ENCODE data around the gene PPIP5K1. TPM values are rescaled to one million over a fixed set of nuclear protein-coding genes. Genes with fewer than 3 reads are reported as not detected.
A peak's percentile ranks its signal among the peaks of the same experiment; 100 is the strongest.
"Not testable (repeated sequence)": the region's sequence is repeated elsewhere in the genome, so short reads cannot be mapped to it uniquely, and the experiment has no call there.

PPIP5K1 gene
- total RNA-seq = 31.6 TPM
- long read RNA-seq, partial matches to known transcripts = 5 of 7 reads
- long read RNA-seq, other reads (novel, unspliced or antisense) = 2 of 7 reads

GRCh38 chr15:43589778-43590466 lies at the start of gene PPIP5K1:
Gene PPIP5K1 (minus strand): TSS chr15:43590208. CDS start chr15:43584504, 5,704 bp downstream.
- DNase-seq; intact Hi-C loops (cut with DNase I); H3K27ac ChIP-seq; H3K27me3 ChIP-seq (ENCODE audit: low read depth); H3K4me3 ChIP-seq; H3K4me1 ChIP-seq; H3K36me3 ChIP-seq; H3K9me3 ChIP-seq: not testable (repeated sequence)
- peak; percentile 98 to 99 for ATAC-seq

GRCh38 chr15:43638464-43639204 lies 48.6 kb upstream of the PPIP5K1 start:
- H3K36me3 ChIP-seq; H3K27ac ChIP-seq; H3K27me3 ChIP-seq (ENCODE audit: low read depth); H3K4me1 ChIP-seq; ATAC-seq; H3K9me3 ChIP-seq; DNase-seq; H3K4me3 ChIP-seq; intact Hi-C loops (cut with DNase I): not testable (repeated sequence)

- H3K27me3 ChIP-seq (ENCODE audit: low read depth); intact Hi-C loops (cut with DNase I); DNase-seq; H3K4me1 ChIP-seq; H3K36me3 ChIP-seq; H3K9me3 ChIP-seq; H3K4me3 ChIP-seq; H3K27ac ChIP-seq; ATAC-seq: not testable (repeated sequence)
These were observed 36.9 kb upstream of the PPIP5K1 start for GRCh38 chr15:43626937-43627336.

- intact Hi-C loops (cut with DNase I) = no loop called here
- H3K9me3 ChIP-seq = no peaks in the 10 kb centered on the region
- no peak for ATAC-seq
These were observed 35.1 kb upstream of the PPIP5K1 start for GRCh38 chr15:43625106-43625505.

GRCh38 chr15:43622068-43622799 lies 32.2 kb upstream of the PPIP5K1 start:
- intact Hi-C loops (cut with DNase I) = not testable (repeated sequence)

More at GRCh38 chr15:43625106-43625505, 35.1 kb upstream of the PPIP5K1 start:
- TF ChIP-seq CTCF (IDR thresholded peaks at IDR 0.05) = no peak
- no peaks in the 10 kb centered on the region for H3K4me1 ChIP-seq
- H3K27ac ChIP-seq = no peak overlapping the region
- H3K36me3 ChIP-seq = no peaks in the 10 kb centered on the region
- DNase-seq = no peak
- H3K4me3 ChIP-seq = no peak overlapping the region
- peaks cover 5% of the 10 kb centered on the region for H3K27me3 ChIP-seq (ENCODE audit: low read depth)

GRCh38 chr15:43618700-43619099 lies 28.7 kb upstream of the PPIP5K1 start, which contains the start of gene STRC:
Gene STRC (minus strand): TSS chr15:43618800. CDS start chr15:43618722, 78 bp downstream.
- H3K4me1 ChIP-seq; H3K9me3 ChIP-seq; H3K4me3 ChIP-seq; ATAC-seq; DNase-seq; intact Hi-C loops (cut with DNase I); H3K36me3 ChIP-seq; H3K27me3 ChIP-seq (ENCODE audit: low read depth); H3K27ac ChIP-seq: not testable (repeated sequence)

More at GRCh38 chr15:43622068-43622799, 32.2 kb upstream of the PPIP5K1 start:
- not testable (repeated sequence) for H3K4me3 ChIP-seq; H3K36me3 ChIP-seq; H3K27me3 ChIP-seq (ENCODE audit: low read depth); H3K9me3 ChIP-seq; H3K27ac ChIP-seq; DNase-seq; H3K4me1 ChIP-seq; ATAC-seq

- H3K4me3 ChIP-seq; intact Hi-C loops (cut with DNase I); DNase-seq; H3K9me3 ChIP-seq; H3K27ac ChIP-seq; H3K27me3 ChIP-seq (ENCODE audit: low read depth); H3K4me1 ChIP-seq; H3K36me3 ChIP-seq: not testable (repeated sequence)
- peak; percentile 29 to 32 for ATAC-seq
These were observed 27.7 kb upstream of the PPIP5K1 start for GRCh38 chr15:43617750-43618149.

- ATAC-seq; H3K9me3 ChIP-seq; H3K36me3 ChIP-seq; intact Hi-C loops (cut with DNase I); H3K27ac ChIP-seq; DNase-seq; H3K4me3 ChIP-seq; H3K27me3 ChIP-seq (ENCODE audit: low read depth); H3K4me1 ChIP-seq: not testable (repeated sequence)
These were observed 12.2 kb upstream of the PPIP5K1 start for GRCh38 chr15:43602233-43602632.

GRCh38 chr15:43600200-43600599 lies 10.2 kb upstream of the PPIP5K1 start:
- ATAC-seq; intact Hi-C loops (cut with DNase I); H3K36me3 ChIP-seq; H3K9me3 ChIP-seq; H3K4me1 ChIP-seq; DNase-seq; H3K27ac ChIP-seq; H3K27me3 ChIP-seq (ENCODE audit: low read depth); H3K4me3 ChIP-seq: not testable (repeated sequence)

GRCh38 chr15:43599131-43599530 lies 9.1 kb upstream of the PPIP5K1 start:
- H3K27ac ChIP-seq; H3K4me1 ChIP-seq; DNase-seq; intact Hi-C loops (cut with DNase I); H3K9me3 ChIP-seq; H3K4me3 ChIP-seq; ATAC-seq; H3K27me3 ChIP-seq (ENCODE audit: low read depth); H3K36me3 ChIP-seq: not testable (repeated sequence)

- DNase-seq; H3K36me3 ChIP-seq; H3K27ac ChIP-seq; H3K27me3 ChIP-seq (ENCODE audit: low read depth); intact Hi-C loops (cut with DNase I); H3K4me1 ChIP-seq; H3K9me3 ChIP-seq; H3K4me3 ChIP-seq: not testable (repeated sequence)
- ATAC-seq = peak; percentile 67 to 74
These were observed 3.6 kb upstream of the PPIP5K1 start, which contains the start of gene CKMT1B for GRCh38 chr15:43593328-43594190. Gene CKMT1B (plus strand): TSS chr15:43594027. CDS start chr15:43594219, 192 bp downstream.

Data from lower lobe of right lung (tissue), 2 donors.